Spleen (tissue), 11 donors: ENCODE data around the gene P4HB. TPM values are rescaled to one million over a fixed set of nuclear protein-coding genes. Genes with fewer than 3 reads are reported as not detected.

Experiments
- DNase-seq: peaks from one replicate; pipeline ENCODE4 v3.0.0-alpha.2; 2020
- H3K27ac ChIP-seq, 8 donors: fragments of 200-600 bp; sonication (generic) in 7 of 8; 1 replicate in 4 of 8; 2 replicates in 4 of 8; pipeline versions ENCODE4 v1.5.0 to v1.8.0; 2016 to 2021; ENCODE audit warnings: inconsistent platforms in 4 of 8, mild to moderate bottlenecking in 4 of 8, moderate library complexity in 1 of 8
- H3K27me3 ChIP-seq, 7 donors: fragments of 200-600 bp; sonication (generic) in 6 of 7; replicated peaks in 1 of 7; 1 replicate in 4 of 7; 2 replicates in 3 of 7; pipeline versions ENCODE4 v1.5.0 to v1.8.0; 2016 to 2021; ENCODE audit warnings: inconsistent platforms in 3 of 7, mild to moderate bottlenecking in 1 of 7
- H3K36me3 ChIP-seq, 6 donors: fragments of 200-600 bp; sonication (generic) in 5 of 6; 1 replicate in 4 of 6; 2 replicates in 2 of 6; pipeline versions ENCODE4 v1.5.0 to v1.8.0; 2016 to 2021; ENCODE audit warnings: inconsistent platforms in 2 of 6
- H3K4me1 ChIP-seq, 6 donors: fragments of 200-600 bp; sonication (generic) in 5 of 6; 1 replicate in 3 of 6; 2 replicates in 3 of 6; pipeline versions ENCODE4 v1.5.0 to v1.8.0; 2016 to 2021; ENCODE audit warnings: inconsistent platforms in 3 of 6
- H3K4me3 ChIP-seq, 8 donors: fragments of 200-600 bp; sonication (generic) in 7 of 8; 1 replicate in 4 of 8; 2 replicates in 4 of 8; pipeline versions ENCODE4 v1.5.0 to v1.8.0; 2016 to 2021; ENCODE audit warnings: inconsistent platforms in 4 of 8, mild to moderate bottlenecking in 4 of 8, moderate library complexity in 2 of 8
- H3K9me3 ChIP-seq, 8 donors: fragments of 200-600 bp; sonication (generic) in 7 of 8; 1 replicate in 4 of 8; 2 replicates in 4 of 8; pipeline versions ENCODE4 v1.5.0 to v1.8.0; 2016 to 2021; ENCODE audit warnings: inconsistent platforms in 4 of 8
- POLR2A ChIP-seq, 3 donors: fragments of 450-650 bp; IDR thresholded peaks; one replicate each; pipeline ENCODE4 v1.5.1; 2017; ENCODE audit warnings: antibody characterized with exemption in 3 of 3, mild to moderate bottlenecking in 1 of 3
- POLR2AphosphoS5 ChIP-seq, 3 donors: sonication (generic); formaldehyde crosslinking; IDR thresholded peaks; one replicate each; pipeline ENCODE4 v1.5.1; 2017; ENCODE audit warnings: antibody characterized with exemption in 3 of 3
- WGBS, 5 donors: extraction: QIAGEN DNeasy Blood & Tissue Kit in 3 of 5; methylation state at CpG; one replicate each; pipeline versions ENCODE4 v1.1.5 to v1.1.7; 2013 to 2018; 5-methylcytosine and 5-hydroxymethylcytosine counted together
- intact Hi-C: fragments of 100-400 bp; cut with DNase I; formaldehyde crosslinking; loops from one replicate; pipeline ENCODE4 v1.15.0; 2023; ENCODE audit warnings: low total_unique reads
- polyA plus RNA-seq, 3 donors: library from polyadenylated mRNA; stranded (reverse); fragments of 200-250 nt; gene quantifications; one replicate each; pipeline ENCODE4 v1.2.1, GENCODE V29; 2013
- total RNA-seq, 7 donors: library from RNA; depleted of rRNA in 3 of 7; stranded (reverse); fragments of >200 nt in 3 of 7; fragmentation: NEBNext Ultra II Directional in 4 of 7; extraction: Animal tissue kit (Norgen Biotek cat#: 25700) in 4 of 7; gene quantifications; one replicate each; pipeline versions ENCODE4 v1.1.0 to v1.2.1, GENCODE V29; 2016 to 2021
- TF ChIP-seq, protein P1 (sequence below), 11 experiments: fragments of 200-600 bp in 7 of 11; fragments of 450-650 bp in 4 of 11; sonication (generic) in 4 of 11; IDR thresholded peaks in 8 of 11; conservative IDR thresholded peaks in 3 of 11; 1 replicate in 7 of 11; 2 replicates in 4 of 11; pipeline versions ENCODE4 v1.4.0 to v1.8.0; 2016 to 2021; ENCODE audit warnings: antibody characterized with exemption in 11 of 11, inconsistent platforms in 4 of 11, mild to moderate bottlenecking in 1 of 11
- donor health status: healthy with polysubstance abuse.
- donor health status: DM: no; HTN: no; CAD: no; lungs with moderate emphysema.
- donor health status: DM: no; HTN: no; CAD: no.
- donor health status: Bipolar disorder and iron deficiency.
- donor health status: healthy.
- donor health status: DM: no; HTN: no; CAD: no.
- donor health status: DM: yes; HTN: yes; CAD: no.

P4HB gene
- total and polyA plus RNA-seq, 10 donors = 161 to 1,208 (median 646) TPM

DNA sequence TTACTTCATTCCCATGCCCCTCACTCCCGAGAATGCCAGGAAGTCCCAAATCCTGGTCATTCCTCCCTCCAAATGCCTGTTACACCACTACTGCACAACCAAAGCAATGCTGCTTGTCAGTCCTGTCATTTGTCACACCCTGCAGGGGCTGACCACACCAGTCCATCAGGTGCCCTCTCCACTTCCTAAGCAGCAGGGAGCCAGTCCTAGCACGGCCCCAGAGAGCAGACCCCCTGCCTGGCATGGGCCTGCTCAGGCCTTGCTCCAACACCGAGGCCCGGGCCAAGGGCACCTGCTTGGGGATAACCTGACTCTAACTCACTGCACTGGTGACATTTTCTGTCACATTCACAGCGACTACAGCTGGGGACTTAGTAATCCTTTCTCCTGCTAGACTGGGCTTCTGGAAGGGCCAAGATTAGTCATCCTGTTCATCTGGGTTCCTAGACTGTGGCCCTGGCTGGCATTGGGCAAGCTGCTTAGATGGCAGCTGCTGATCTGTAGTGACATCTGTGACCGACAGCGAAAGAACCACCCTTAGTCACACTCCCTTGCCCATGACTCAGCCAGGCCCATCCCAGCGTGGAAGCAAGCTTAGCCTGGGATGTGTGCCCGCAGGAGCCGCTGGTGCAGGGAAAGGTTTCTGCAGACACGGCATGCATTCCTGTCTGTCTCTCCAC is 25.7 kb upstream of the P4HB start:
- no peak overlapping the region for H3K27ac ChIP-seq
- no peaks in the 10 kb centered on the region for H3K27me3 ChIP-seq
- no peak overlapping the region for H3K4me3 ChIP-seq
- intact Hi-C loops = no loop called here
- no peaks in the 10 kb centered on the region for H3K9me3 ChIP-seq
- no peak for DNase-seq
- WGBS, 5 donors = 90 to 99% (median 96%) methylated on average over 11 of the region's 11 CpGs
- TF ChIP-seq POLR2A (IDR thresholded peaks at IDR 0.05) (no peak), POLR2AphosphoS5 (IDR thresholded peaks at IDR 0.05) (peak in 1 of 3 donors; percentile 39)
- H3K36me3 ChIP-seq = peaks cover 4 to 95% (median 67%) of the 10 kb centered on the region in 6 donors
- peaks cover 12 to 33% (median 20%) of the 10 kb centered on the region in 6 donors for H3K4me1 ChIP-seq

DNA sequence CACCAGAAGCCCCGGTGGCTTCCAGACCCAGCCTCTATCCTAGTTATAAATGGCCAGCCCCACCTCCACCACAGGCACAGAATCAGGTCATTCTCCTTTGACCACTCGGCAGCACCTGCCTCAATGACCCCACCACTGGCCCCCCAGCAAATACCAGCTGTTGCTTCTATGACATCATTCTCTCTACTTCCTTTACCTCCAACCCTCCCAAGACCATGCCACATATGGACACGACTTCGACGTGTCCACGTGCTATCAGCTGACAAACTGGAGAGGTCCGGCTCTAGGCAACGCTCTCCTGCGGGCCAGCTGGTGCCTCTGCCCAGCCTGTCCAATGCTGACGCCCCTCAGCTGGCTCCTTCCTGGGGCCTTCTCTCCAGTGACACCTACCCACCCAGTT is 25.1 kb upstream of the P4HB start:
- no peak for DNase-seq
- TF ChIP-seq POLR2A (IDR thresholded peaks at IDR 0.05) = no peak
- peak in 1 of 3 donors; percentile 6 for TF ChIP-seq POLR2AphosphoS5 (IDR thresholded peaks at IDR 0.05)
- TF ChIP-seq, protein P1, sequence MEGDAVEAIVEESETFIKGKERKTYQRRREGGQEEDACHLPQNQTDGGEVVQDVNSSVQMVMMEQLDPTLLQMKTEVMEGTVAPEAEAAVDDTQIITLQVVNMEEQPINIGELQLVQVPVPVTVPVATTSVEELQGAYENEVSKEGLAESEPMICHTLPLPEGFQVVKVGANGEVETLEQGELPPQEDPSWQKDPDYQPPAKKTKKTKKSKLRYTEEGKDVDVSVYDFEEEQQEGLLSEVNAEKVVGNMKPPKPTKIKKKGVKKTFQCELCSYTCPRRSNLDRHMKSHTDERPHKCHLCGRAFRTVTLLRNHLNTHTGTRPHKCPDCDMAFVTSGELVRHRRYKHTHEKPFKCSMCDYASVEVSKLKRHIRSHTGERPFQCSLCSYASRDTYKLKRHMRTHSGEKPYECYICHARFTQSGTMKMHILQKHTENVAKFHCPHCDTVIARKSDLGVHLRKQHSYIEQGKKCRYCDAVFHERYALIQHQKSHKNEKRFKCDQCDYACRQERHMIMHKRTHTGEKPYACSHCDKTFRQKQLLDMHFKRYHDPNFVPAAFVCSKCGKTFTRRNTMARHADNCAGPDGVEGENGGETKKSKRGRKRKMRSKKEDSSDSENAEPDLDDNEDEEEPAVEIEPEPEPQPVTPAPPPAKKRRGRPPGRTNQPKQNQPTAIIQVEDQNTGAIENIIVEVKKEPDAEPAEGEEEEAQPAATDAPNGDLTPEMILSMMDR (IDR thresholded peaks at IDR 0.05 in 8 of 11, conservative IDR thresholded peaks at IDR 0.05 in 3 of 11) = no peak
- no peak overlapping the region for H3K4me3 ChIP-seq
- H3K36me3 ChIP-seq = peaks cover 4 to 100% (median 67%) of the 10 kb centered on the region in 6 donors
- H3K9me3 ChIP-seq = no peaks in the 10 kb centered on the region
- H3K4me1 ChIP-seq = peaks cover 8 to 27% (median 16%) of the 10 kb centered on the region in 6 donors
- intact Hi-C loops = no loop called here
- H3K27me3 ChIP-seq = no peaks in the 10 kb centered on the region
- WGBS, 5 donors = 89 to 92% (median 91%) methylated on average over 10 of the region's 10 CpGs
- H3K27ac ChIP-seq = no peak overlapping the region

DNA sequence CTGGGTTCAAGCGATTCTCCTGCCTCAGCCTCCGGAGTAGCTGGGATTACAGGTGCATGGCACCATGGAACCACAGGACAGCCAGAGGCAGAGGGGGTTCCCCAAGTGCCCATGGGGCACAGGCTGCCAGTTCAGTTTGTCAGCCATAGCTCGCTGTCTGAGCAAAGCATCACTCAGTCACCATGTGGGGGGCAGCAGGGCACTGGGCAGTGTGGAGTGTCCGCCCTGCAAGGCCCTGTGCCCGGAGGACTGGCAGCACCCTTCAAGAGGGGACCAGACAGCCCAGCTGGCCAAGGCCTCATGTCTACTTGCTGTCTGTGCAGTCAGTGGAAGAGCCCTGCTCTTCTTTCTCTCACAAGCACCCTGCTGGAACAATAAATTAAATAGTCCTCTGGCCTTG is 24.6 kb upstream of the P4HB start:
- Histone ChIP-seq H3K4me3 (no peak overlapping the region), H3K9me3 (no peaks in the 10 kb centered on the region), H3K36me3 (peaks cover 4 to 100% (median 67%) of the 10 kb centered on the region in 6 donors), H3K4me1 (peaks cover 3 to 22% (median 11%) of the 10 kb centered on the region in 6 donors), H3K27me3 (no peaks in the 10 kb centered on the region), H3K27ac (no peak overlapping the region)
- 91 to 98% (median 93%) methylated on average over 3 to 5 of the region's 5 CpGs for whole genome bisulfite sequencing, 5 donors
- intact Hi-C loops = no loop called here
- DNase-seq = no peak
- no peak for TF ChIP-seq POLR2A (IDR thresholded peaks at IDR 0.05)
- no peak for TF ChIP-seq POLR2AphosphoS5 (IDR thresholded peaks at IDR 0.05)
- TF ChIP-seq, protein P1 (IDR thresholded peaks at IDR 0.05 in 8 of 11, conservative IDR thresholded peaks at IDR 0.05 in 3 of 11) = no peak

DNA sequence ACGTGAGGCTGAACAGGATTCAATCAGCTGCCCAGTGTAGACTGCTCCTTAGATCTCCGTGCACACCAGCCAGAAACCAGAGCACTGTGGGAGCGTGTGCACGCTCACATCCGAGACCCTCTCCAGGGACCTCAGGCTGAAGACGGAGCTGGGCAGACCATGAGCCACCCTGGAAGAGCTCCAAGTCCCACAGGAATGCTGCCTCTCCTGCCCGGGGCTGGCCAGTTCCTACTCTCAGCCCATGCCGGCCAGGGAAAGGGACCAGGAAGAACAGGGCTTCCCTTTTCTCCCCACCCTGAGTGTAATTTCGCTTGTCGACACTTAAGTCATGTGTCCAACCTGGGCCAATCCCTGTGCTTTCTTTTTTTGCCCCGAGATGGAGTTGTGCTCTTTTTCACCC is 24.2 kb upstream of the P4HB start:
- Histone ChIP-seq H3K9me3 (no peaks in the 10 kb centered on the region), H3K4me1 (peaks cover 0 to 18% (median 6%) of the 10 kb centered on the region in 6 donors), H3K27ac (no peak overlapping the region), H3K27me3 (no peaks in the 10 kb centered on the region), H3K36me3 (peaks cover 4 to 100% (median 65%) of the 10 kb centered on the region in 6 donors), H3K4me3 (no peak overlapping the region)
- DNase-seq = no peak
- WGBS, 5 donors = 77 to 85% (median 80%) methylated on average over 10 to 11 of the region's 11 CpGs
- intact Hi-C loops = no loop called here
- TF ChIP-seq POLR2A (IDR thresholded peaks at IDR 0.05) (no peak), POLR2AphosphoS5 (IDR thresholded peaks at IDR 0.05) (no peak)
- TF ChIP-seq, protein P1 (IDR thresholded peaks at IDR 0.05 in 8 of 11, conservative IDR thresholded peaks at IDR 0.05 in 3 of 11) = no peak
